Ishikawa (cell line): ENCODE measurements around the gene PTPRN2.

ENCODE experiments used
- CEBPB ChIP-seq: IDR thresholded peaks from 2 replicates; pipeline ENCODE4 v1.6.1; 2012
- CREB1 ChIP-seq: IDR thresholded peaks from 2 replicates; pipeline ENCODE4 v1.6.1; 2012; ENCODE audit warnings: low read depth
- EGR1 ChIP-seq: IDR thresholded peaks from 2 replicates; pipeline ENCODE4 v1.6.1; 2012
- EP300 ChIP-seq: IDR thresholded peaks from 2 replicates; pipeline ENCODE4 v1.6.1; 2012; ENCODE audit warnings: borderline replicate concordance
- FOXM1 ChIP-seq: IDR thresholded peaks from 2 replicates; pipeline ENCODE4 v1.6.1; 2012; ENCODE audit warnings: low read depth, borderline replicate concordance
- NFIC ChIP-seq: IDR thresholded peaks from 2 replicates; pipeline ENCODE4 v1.6.1; 2012
- RAD21 ChIP-seq: IDR thresholded peaks from 2 replicates; pipeline ENCODE4 v1.6.1; 2012; ENCODE audit warnings: low read depth
- TAF1 ChIP-seq: IDR thresholded peaks from 2 replicates; pipeline ENCODE4 v1.6.1; 2012; ENCODE audit warnings: low read depth, mild to moderate bottlenecking
- TEAD4 ChIP-seq: IDR thresholded peaks from 2 replicates; pipeline ENCODE4 v1.6.1; 2012
- YY1 ChIP-seq: IDR thresholded peaks from 2 replicates; pipeline ENCODE4 v1.6.1; 2012; ENCODE audit warnings: low read depth
- ZBTB7A ChIP-seq: IDR thresholded peaks from 2 replicates; pipeline ENCODE4 v1.6.1; 2012; ENCODE audit warnings: low read depth
- TF ChIP-seq, protein P1 (sequence below): IDR thresholded peaks from 2 replicates; pipeline ENCODE4 v1.6.1; 2012
- TF ChIP-seq, protein P2 (sequence below): IDR thresholded peaks from 2 replicates; pipeline ENCODE4 v1.6.1; 2012
- TF ChIP-seq, protein P3 (sequence below): IDR thresholded peaks from 2 replicates; pipeline ENCODE4 v1.6.1; 2012; ENCODE audit warnings: low read depth, mild to moderate bottlenecking

DNA sequence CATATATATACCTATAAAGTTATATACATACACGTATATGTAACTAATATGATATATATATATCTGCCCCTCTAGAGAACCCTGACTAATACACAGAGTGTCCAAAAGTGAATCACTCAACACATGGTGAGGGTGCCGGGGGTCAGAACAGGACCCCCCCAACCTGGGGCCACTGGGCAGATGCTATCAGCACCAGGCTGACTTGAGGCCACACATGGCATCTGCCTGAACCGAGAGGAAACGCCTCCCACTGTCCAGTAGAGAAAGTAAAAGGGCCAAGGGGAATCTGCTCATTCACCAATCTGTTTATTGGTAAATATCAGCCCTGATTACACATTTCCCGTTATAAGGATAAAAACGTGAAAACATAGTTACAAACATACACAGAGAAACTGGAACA lies 218.3 kb downstream of the PTPRN2 start:
- TF ChIP-seq TEAD4 = no peak
- TF ChIP-seq CEBPB = no peak
- TF ChIP-seq, protein P1, sequence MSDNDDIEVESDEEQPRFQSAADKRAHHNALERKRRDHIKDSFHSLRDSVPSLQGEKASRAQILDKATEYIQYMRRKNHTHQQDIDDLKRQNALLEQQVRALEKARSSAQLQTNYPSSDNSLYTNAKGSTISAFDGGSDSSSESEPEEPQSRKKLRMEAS = no peak
- TF ChIP-seq RAD21 = no peak
- no peak for TF ChIP-seq EP300
- no peak for TF ChIP-seq EGR1
- TF ChIP-seq, protein P2, sequence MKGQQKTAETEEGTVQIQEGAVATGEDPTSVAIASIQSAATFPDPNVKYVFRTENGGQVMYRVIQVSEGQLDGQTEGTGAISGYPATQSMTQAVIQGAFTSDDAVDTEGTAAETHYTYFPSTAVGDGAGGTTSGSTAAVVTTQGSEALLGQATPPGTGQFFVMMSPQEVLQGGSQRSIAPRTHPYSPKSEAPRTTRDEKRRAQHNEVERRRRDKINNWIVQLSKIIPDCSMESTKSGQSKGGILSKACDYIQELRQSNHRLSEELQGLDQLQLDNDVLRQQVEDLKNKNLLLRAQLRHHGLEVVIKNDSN = no peak
- TF ChIP-seq CREB1 = no peak
- no peak for TF ChIP-seq YY1
- TF ChIP-seq NFIC = no peak
- TF ChIP-seq TAF1 = no peak
- TF ChIP-seq, protein P3, sequence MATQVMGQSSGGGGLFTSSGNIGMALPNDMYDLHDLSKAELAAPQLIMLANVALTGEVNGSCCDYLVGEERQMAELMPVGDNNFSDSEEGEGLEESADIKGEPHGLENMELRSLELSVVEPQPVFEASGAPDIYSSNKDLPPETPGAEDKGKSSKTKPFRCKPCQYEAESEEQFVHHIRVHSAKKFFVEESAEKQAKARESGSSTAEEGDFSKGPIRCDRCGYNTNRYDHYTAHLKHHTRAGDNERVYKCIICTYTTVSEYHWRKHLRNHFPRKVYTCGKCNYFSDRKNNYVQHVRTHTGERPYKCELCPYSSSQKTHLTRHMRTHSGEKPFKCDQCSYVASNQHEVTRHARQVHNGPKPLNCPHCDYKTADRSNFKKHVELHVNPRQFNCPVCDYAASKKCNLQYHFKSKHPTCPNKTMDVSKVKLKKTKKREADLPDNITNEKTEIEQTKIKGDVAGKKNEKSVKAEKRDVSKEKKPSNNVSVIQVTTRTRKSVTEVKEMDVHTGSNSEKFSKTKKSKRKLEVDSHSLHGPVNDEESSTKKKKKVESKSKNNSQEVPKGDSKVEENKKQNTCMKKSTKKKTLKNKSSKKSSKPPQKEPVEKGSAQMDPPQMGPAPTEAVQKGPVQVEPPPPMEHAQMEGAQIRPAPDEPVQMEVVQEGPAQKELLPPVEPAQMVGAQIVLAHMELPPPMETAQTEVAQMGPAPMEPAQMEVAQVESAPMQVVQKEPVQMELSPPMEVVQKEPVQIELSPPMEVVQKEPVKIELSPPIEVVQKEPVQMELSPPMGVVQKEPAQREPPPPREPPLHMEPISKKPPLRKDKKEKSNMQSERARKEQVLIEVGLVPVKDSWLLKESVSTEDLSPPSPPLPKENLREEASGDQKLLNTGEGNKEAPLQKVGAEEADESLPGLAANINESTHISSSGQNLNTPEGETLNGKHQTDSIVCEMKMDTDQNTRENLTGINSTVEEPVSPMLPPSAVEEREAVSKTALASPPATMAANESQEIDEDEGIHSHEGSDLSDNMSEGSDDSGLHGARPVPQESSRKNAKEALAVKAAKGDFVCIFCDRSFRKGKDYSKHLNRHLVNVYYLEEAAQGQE = no peak
- no peak for TF ChIP-seq ZBTB7A
- no peak for TF ChIP-seq FOXM1
